ENCODE measurements around the gene PAGE3.

The PAGE3 gene

DNA sequence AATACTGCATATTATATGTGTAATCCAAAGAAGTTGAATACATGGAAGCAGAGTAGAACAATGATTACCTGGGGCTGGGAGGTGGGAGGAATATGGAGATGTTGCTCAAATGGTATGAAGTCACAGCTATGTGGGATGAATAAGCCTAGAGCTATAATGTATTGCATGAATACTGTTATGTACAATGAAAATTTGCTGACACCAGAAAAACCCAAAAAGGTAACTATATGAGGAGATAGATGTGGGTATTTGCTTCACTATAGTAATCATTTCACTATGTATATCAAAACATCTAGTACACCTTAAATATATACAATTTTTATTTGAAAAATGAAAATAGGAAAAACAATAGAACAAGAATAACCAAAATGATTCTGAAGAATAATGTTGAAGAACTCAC, 11.2 kb downstream of the PAGE3 start (continued):
- TF ChIP-seq ZBTB48 (tag by site-specific recombination; IDR thresholded peaks at IDR 0.05) (no peak), ZNF324 (tag by site-specific recombination; IDR thresholded peaks at IDR 0.05) (no peak)

DNA sequence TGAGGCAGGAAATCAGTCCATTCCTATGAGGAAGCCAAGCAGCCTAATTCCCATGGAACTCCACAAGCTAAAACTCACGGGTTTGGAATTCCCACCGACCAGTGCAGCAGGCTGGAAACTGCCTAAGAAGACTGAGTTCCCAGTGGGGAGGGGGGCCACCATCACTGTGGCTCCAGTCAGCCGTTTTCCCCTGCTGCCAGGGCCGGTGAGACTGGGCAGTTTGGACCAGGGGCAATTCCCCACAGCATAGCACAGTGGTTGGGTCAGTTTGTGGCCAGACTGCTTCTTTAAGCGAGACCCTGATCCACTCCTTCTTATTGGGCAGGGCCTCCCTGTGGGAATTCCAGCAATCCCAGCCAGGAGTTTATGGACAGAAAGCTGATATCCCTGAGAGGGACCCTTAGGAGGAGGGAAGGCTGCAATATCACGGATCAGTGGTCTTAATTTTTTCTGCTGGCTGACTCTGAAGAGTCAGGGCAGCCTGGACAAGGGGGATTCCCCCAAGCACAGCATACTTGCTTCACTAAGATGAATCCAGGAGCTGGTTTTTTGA, 23.9 kb downstream of the PAGE3 start:
- POLR2A ChIA-PET, result no interaction called here
- no peaks in the 10 kb centered on the region for H3K4me1 ChIP-seq (ENCODE audit: control insufficient read depth, insufficient read depth, low read length)
- TF ChIP-seq ZNF416 (tag by site-specific recombination; IDR thresholded peaks at IDR 0.05) (no peak), ZNF335 (tag by site-specific recombination; conservative IDR thresholded peaks at IDR 0.05) (no peak), ZNF169 (tag by site-specific recombination; IDR thresholded peaks at IDR 0.05) (no peak), ZNF121 (tag by site-specific recombination; IDR thresholded peaks at IDR 0.05) (no peak), ZNF624 (tag by site-specific recombination; IDR thresholded peaks at IDR 0.05) (no peak), ZNF791 (tag by site-specific recombination; IDR thresholded peaks at IDR 0.05) (no peak), ZNF324 (tag by site-specific recombination; IDR thresholded peaks at IDR 0.05) (no peak)
- TF ChIP-seq, protein P1, sequence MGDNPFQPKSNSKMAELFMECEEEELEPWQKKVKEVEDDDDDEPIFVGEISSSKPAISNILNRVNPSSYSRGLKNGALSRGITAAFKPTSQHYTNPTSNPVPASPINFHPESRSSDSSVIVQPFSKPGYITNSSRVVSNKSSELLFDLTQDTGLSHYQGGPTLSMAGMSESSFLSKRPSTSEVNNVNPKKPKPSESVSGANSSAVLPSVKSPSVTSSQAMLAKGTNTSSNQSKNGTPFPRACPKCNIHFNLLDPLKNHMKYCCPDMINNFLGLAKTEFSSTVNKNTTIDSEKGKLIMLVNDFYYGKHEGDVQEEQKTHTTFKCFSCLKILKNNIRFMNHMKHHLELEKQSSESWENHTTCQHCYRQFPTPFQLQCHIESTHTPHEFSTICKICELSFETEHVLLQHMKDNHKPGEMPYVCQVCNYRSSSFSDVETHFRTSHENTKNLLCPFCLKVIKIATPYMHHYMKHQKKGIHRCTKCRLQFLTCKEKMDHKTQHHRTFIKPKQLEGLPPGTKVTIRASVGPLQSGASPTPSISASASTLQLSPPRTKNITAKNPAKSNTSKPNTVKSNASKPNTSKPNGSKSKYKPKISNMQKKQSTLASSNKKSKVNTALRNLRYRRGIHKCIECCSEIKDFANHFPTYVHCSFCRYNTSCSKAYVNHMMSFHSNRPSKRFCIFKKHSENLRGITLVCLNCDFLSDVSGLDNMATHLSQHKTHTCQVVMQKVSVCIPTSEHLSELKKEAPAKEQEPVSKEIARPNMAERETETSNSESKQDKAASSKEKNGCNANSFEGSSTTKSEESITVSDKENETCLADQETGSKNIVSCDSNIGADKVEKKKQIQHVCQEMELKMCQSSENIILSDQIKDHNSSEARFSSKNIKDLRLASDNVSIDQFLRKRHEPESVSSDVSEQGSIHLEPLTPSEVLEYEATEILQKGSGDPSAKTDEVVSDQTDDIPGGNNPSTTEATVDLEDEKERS (tag by site-specific recombination; IDR thresholded peaks at IDR 0.05), result no peak
- no peaks in the 10 kb centered on the region for H3K36me3 ChIP-seq (ENCODE audit: control insufficient read depth in 2 of 2, insufficient read depth in 1 of 2, low read length in 2 of 2)
- H3K9me3 ChIP-seq (ENCODE audit: control insufficient read depth, insufficient read depth, low read depth, low read length), result no peaks in the 10 kb centered on the region
- H3K4me3 ChIP-seq (ENCODE audit: low read depth, low read length), result no peak overlapping the region
- CTCF ChIA-PET, result interaction anchor here (0.6 kb wide), 1 partner anchor 69 kb away, joined by 3 read pairs; no protein-coding TSS in a partner anchor
- no peak overlapping the region for H3K27ac ChIP-seq (ENCODE audit: extremely low read depth, low read depth, low read length)

DNA sequence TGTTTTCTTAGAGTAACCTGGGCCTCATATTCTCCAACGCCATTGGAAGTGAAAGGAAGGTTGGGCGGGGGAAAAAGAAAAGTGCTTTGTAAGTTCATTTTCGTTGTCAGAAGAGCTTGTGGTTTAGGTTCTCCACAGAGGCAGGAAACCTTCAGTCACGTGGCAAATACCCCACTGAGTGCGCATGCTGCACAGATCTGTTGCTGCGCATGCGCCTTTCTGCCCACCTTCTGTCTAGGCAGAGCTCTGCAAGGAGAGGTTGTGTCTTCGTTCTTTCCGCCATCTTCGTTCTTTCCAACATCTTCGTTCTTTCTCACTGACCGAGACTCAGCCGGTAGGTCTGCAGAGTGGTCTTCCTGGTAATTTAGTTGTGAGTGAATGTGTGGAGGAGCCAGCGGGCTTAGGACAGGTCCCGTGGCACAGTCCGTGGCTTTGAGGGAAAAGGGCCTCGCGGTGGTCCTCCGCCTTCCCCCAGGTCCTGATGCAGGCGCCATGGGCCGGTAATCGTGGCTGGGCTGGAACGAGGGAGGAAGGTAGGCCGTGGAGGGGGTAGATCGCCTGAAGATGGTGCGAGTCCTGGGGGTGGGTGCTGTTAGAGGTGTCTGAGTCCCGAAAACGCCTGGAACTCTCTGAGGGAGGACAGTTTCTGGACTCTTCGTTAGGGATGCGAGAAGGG, 44.5 kb downstream of the PAGE3 start, which contains the start of gene PAGE5:
TSS of gene PAGE5 (plus strand) at position 228 of the 676 bp plus-strand sequence. CDS start 1,037 bp downstream, outside the sequence.
- H3K4me3 ChIP-seq (ENCODE audit: low read depth, low read length), result no peak within 1 kb of the TSS
- H3K4me1 ChIP-seq (ENCODE audit: control insufficient read depth, insufficient read depth, low read length), result no peaks in the 10 kb centered on the region
- POLR2A ChIA-PET, result no interaction called here
- H3K9me3 ChIP-seq (ENCODE audit: control insufficient read depth, insufficient read depth, low read depth, low read length), result no peaks in the 10 kb centered on the region
- no peak within 1 kb of the TSS for H3K27ac ChIP-seq (ENCODE audit: extremely low read depth, low read depth, low read length)
- TF ChIP-seq, protein P2, sequence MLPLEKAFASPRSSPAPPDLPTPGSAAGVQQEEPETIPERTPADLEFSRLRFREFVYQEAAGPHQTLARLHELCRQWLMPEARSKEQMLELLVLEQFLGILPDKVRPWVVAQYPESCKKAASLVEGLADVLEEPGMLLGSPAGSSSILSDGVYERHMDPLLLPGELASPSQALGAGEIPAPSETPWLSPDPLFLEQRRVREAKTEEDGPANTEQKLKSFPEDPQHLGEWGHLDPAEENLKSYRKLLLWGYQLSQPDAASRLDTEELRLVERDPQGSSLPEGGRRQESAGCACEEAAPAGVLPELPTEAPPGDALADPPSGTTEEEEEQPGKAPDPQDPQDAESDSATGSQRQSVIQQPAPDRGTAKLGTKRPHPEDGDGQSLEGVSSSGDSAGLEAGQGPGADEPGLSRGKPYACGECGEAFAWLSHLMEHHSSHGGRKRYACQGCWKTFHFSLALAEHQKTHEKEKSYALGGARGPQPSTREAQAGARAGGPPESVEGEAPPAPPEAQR (tag by site-specific recombination; IDR thresholded peaks at IDR 0.05), result no peak
- TF ChIP-seq FEZF1 (tag by site-specific recombination; IDR thresholded peaks at IDR 0.05) (no peak), YY2 (tag by site-specific recombination; IDR thresholded peaks at IDR 0.05) (no peak), ZNF155 (tag by site-specific recombination; IDR thresholded peaks at IDR 0.05) (no peak), ZFP37 (tag by site-specific recombination; IDR thresholded peaks at IDR 0.05) (no peak), ZNF169 (tag by site-specific recombination; IDR thresholded peaks at IDR 0.05) (no peak), ZNF585B (tag by site-specific recombination; IDR thresholded peaks at IDR 0.05) (no peak), ZNF610 (tag by site-specific recombination; IDR thresholded peaks at IDR 0.05; ENCODE audit: borderline replicate concordance) (no peak)
- CTCF ChIA-PET, result no interaction called here
- no peaks in the 10 kb centered on the region for H3K36me3 ChIP-seq (ENCODE audit: control insufficient read depth in 2 of 2, insufficient read depth in 1 of 2, low read length in 2 of 2)
